ENCODE measurements around the gene SCUBE2.

SCUBE2 gene

DNA sequence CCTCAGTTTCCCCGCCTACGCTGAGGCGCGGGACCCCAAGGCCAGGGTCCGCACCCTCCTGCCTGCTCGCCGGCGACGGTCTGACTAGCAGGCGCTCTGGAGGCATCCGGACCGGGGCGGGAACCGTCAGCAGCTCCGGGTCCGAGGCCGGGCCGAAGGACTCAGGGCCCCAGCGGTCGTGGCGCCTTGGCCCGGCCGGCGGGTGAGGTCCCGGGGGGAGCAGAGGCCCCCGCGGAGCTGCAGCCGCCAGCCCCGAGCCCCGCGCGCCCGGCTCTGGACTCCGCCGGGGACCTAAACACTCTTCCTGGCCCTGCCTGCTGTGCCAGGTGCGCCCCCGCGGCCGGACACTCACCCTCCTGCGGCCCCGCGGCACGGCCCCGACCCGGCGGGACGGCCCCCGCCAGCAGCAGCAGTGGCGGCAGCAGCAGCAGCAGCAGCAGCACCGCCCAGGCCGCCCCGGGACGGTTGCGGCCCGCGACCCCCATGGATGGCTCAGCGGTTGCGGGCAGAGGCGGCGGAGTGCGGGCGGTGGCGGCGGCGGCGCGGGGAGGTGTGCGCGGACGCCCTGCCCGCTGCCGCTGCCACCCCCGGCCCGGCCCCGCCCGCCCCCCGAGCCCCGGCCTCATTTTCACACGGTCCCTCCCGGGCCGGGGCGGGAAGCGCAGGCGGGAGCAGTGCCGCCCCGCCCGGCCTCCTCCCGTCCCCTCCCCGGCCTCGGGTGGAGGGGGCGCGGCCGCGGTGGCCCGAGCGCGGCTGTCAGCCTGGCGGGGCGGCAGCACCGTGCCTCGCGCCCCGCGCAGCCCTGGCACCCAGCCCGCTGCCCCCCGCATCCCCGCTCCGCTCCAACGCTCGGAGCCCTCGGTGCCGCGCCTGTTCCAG lies at the start of gene SCUBE2:
SCUBE2 (minus strand) TSS at position 556 of the 879 bp plus-strand sequence; CDS start at position 485, 71 bp downstream.
- DNase-seq, result no peak

DNA sequence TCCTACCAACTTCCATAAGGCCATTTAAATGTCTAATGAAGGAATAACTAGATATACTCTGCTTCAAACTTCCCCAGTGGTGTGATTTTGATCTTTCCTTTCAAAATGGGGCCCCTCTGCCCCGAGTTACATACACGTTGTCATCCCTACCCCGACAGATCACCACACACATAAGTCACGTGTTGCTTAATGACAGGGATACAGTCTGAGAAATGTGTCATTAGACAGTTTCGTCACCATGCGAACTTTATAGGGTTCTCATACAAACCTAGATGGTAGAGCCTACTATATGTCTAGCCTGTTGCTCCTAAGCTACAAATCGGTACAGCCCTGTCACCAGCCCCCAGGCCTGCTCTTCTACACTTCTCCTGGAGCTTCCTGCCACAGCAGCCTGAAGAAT lies 49.8 kb upstream of the SCUBE2 start:
- DNase-seq, result no peak

DNA sequence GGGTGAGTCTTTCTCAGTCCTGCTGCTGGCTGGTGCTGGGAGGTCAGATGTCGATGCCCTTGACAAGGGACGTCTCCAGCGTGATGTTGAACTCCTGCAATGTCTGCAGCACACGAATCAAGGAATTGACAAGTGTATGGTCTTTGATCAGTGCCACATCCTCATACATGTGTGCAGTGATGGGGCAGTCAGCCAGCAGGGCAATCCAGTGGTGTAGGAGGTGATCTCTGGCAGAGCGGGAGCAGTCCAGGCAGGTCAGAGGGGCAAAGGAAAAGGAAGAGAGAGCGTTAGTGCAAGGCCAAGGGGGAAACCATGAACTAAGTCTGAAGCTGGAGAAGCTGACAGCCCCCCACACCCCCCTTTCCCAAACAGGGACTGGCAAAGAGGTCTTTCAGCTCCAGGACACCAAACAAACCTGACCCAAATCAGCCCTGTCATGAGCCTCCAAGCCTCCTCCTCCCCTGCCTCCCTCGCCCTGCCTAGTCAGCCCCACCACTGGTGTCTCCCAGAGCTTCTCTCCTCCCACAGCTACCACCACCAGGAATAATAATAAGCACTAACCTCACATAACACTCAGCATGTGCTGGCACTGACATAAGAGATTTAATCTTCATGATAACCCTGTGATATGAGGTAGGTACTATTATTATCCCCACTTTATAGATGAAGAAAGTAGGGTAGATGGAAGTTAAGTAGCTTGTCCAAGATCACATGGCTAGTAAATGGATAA lies 48.4 kb upstream of the SCUBE2 start:
- DNase-seq, result no peak

DNA sequence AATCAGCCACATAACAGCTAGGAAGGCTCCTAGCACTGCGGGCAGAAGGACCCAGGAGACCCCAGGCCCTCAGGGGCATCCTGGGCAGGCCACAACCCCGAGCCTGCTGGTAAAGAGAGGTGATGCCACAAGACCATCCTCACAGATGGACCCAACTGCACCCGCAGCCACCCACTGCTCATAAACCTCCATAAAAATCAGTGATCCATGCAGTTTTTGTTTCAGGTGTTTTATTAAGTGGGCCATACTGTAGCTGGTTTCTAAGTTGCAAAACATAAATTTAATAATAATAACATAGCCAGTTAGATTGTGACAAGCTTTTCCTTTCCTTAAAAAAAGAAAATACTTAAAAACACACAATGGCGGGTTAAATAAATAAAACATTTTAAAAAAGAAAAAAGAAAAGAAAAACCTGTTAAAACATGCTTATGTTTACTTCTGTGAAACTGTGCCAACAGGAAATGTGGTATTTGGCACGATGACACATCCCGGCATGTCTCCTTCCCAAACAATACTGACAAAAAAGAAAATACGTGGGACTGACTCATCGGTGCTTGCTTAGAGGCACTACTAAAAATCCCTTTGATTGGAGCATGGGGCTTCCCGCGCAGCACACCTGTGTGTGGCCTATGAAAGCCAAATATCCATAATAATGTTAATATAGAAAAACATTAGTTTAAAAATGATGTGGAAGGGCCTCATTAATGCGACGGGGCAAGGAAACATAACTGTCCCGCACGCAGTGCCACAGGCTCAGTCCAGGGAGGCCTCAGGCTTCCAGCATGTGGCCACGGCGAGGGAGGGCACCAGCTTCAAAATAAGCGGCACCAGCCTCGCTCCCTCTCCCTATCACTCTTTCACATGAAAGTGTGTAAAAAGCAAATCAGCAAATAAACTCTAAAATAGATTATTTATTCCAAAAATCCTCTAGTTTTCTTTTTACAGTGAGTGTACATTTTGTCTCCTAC lies 47.5 kb upstream of the SCUBE2 start:
- DNase-seq, result no peak

DNA sequence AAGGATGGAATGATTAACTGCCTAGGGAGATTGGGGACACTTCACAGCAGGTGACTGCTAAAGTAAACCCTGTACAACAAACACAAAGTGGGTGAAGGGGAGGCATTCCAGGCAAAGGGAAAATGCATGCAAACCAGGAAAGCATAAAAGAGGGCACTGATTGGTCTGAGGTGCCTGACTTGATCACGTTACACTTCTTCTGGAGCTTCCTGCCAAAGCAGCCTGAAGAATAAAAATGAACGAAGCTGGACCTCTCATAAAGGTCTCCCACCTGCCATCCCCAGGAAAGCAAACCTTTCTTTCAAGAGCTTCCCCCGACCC lies 46.7 kb upstream of the SCUBE2 start:
- no peak for DNase-seq

DNA sequence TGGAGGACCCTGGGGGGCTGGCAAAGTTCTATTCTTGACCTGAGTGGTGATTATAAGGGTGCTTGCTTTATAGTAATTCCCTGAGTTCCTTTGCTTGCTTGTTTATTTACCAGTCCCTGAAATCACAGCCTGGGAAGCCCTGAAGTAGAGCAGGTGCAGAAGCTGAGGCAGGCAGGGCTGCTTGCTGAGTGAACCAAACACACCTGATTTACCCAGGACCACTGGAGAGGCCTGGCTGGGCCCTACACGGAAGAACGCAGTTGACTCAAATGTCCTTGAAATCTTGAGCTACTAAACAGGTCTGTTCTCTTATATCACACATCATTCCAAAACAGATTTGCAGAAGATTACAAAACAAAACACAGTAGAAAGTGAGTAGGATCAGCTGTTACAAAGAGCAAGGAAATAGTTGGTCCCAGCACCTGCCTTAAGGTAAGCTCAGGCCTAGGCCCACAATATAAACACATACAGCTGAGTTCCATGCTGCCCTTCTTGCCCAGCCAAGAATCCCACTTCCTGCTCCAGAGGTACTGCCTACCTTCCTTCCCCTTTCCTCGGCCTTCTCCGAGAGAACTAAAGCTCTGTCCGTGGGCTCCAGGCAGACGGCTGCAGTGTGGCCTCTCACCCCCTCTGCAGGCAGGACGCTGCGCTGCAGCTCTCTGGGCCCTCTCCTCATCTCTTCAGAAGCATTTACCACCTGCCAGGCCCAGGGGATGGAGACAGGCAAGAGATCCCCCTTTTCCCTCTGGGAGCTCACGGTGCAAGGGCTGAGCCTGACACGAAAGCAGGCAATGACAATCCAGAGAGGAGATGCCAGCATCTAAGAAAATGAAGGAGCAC lies 46.1 kb upstream of the SCUBE2 start:
- DNase-seq, result peak in 50 of 56 donors; percentile 10 to 85 (median 49)

DNA sequence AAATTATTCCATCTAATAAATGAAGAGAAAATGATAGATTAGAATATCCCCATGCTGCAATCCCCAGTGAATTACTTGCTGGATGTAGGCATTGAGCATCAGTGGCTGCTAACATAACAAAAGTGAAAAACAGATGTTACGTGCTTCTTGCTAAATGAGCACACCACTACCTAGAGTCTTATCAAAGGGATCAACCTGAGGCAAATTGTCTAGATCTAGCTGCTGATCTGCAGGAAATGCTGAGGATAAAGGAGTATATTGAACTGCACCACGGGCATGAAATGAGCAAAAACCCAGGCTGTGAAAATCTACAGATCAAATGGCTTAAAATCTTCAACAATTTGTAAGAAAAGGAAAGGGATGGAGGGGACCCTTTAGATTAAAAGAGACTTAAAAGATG lies 45.3 kb upstream of the SCUBE2 start:
- DNase-seq, result no peak

DNA sequence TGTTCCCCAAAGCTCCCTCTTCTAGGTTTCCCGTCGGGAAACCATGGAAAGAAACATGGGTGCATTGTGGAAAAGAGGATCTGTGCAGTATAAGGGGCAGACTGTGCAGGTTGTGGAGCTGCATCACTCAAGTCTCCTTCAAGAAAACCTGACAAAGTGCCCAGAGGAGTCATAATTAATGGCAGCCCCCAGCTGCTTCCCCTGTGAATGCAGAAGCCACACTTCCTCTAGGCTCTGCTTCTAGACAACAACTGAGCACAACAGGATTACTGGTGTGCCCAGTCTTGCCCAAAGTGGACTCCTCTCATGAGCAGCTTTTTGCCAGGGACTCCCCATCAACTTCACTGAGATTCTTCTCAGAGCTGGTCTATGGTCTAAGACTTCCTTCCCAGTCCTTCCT lies 42.6 kb upstream of the SCUBE2 start:
- no peak for DNase-seq

DNA sequence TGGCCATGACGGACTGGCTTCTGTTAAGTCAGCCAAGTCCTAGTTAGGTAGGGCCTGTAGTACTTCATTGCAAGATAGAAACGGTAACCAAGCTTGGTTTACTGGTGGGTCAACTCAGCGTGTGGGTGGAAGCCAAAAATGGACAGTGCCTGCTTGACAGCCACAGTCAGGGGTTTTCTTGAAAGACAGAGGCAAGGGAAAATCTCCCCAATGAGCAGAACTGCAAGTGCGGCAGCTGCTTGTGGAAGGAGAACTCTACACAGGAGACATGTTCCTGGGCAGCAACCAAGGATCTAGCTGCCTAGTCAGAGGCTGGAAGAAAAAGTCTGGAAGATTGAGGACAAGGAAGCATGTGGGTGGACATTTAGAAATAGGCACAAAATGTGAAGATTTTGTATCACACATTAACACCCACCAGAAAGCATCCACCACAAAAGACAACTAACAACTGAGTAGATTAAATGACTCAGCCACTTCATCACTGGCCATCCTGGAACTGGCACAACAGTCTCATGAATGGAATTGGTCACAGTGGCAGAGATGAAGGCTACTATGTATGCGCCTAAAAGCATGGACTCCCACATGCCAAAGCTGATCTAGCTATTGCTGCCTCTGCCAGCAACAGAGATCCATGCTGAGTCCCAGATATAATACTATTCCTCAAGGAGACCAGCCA lies 40.9 kb upstream of the SCUBE2 start:
- DNase-seq, result peak in 6 of 56 donors; percentile 15 to 41 (median 24)

DNA sequence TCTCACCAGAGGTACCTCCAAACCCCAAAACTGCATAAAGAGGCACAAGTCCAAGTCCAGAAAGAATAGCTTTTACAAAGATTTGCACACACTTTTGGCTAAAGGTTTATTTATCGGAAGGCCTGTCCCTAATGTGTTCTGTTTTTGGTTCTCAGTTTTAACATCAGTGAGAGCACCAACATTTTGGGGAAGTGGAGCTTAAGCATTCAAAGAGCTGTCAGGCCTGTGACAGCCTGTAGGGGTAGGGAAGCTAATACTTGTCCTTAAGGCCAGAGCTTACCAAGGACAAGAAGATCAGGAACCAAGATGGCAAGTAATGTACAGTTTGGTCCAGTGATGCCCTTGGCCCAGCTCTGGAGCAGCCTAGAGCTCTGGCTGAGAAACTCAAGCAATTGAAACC lies 38.9 kb upstream of the SCUBE2 start:
- no peak for DNase-seq

DNA sequence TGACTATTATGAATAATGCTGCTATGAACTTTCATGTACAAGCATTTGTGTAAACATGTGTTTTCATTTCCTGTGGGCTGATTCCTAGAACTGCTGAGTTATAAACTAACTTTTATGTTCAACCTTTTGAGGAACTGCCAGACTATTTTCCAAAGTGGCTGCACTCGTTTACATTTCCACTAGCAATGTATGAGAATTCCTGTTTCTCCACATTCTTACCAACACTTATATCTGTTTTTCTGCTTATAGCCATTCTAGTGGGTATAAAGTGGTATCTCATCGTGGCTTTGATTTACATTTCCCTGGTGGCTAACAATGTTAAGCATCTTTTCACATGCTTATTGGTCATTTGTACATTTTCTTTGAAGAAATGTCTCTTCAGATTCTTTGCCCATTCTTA lies 35.2 kb upstream of the SCUBE2 start:
- no peak for DNase-seq

DNA sequence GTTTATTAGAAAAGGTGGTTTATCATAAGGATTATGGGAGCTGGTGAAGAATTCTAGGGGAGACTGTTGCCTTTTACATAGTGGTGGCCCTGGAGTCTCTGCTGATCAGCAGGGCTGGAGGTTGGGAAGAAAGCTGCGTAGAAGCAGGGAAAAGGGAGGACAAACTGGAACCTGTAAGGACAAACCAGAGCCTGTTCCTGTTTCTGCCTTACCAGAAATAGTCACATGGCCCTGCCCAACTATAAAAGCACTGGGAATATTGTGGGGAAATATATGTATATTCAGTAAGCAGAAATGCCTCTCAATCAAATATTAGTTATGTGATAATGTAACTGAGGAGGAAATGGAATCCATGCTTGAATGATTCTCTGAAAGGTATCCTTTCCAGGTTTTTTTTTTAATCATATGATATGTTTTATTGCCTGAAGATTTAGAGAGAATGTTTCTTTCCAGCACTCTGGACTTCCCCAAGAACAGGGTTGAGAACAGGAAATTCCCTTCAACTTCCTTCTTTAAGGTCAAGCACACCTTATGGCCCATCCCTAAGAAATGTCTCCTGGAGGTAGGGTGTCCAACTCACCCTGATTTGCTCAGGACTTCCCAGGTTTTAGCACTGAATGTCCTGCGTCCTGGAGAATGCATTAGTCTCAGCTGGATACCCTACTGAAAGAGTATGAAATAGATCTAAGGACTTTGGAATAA lies 33.9 kb upstream of the SCUBE2 start:
- DNase-seq, result no peak

DNA sequence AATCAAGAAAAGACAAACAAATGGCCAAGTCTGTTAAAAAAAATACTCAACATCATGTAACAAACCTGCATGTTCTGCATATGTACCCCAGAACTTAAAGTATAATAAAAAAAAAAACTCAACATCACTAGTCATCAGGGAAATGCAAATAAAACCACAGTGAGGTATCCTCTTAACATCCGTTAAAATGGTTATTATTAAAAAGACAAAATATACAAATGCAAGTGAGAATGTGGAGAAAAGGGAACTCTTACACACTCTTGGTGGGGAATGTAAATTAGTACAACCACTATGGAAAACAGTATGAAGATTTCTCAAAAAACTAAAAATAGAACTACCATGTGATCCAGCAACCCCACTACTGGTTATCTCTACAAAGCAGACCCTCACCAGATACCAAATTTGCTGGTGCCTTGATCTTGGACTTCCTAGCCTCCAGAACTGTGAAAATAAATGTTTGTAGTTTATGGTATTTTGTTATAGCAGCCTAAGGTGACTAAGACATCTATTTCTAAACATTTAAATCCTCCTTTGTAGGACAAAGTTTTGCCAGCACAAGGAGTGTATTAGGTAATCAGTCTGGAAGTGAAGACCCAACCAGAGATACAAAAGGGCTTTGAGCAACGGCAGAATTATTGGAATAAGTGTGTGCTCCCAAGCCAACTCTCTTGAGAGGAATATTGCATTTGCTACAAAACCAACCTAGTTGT lies 32.4 kb upstream of the SCUBE2 start:
- no peak for DNase-seq

DNA sequence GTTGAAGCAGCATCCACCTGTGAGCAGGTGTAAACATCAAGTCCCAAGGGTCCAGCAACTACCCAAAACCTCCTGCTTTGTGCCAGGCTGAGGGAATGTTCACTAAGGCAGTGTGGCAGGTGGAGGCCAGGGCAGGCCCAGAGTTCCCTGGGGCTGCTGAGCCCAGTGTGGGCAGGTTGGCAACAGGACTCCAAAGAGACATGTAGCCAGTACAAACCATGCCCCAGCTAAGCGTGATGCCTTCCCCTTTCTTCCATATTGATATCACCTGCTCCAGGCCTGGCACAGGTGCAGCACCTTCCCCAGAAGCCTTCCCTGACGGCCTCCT lies 30.0 kb upstream of the SCUBE2 start:
- no peak for DNase-seq

DNA sequence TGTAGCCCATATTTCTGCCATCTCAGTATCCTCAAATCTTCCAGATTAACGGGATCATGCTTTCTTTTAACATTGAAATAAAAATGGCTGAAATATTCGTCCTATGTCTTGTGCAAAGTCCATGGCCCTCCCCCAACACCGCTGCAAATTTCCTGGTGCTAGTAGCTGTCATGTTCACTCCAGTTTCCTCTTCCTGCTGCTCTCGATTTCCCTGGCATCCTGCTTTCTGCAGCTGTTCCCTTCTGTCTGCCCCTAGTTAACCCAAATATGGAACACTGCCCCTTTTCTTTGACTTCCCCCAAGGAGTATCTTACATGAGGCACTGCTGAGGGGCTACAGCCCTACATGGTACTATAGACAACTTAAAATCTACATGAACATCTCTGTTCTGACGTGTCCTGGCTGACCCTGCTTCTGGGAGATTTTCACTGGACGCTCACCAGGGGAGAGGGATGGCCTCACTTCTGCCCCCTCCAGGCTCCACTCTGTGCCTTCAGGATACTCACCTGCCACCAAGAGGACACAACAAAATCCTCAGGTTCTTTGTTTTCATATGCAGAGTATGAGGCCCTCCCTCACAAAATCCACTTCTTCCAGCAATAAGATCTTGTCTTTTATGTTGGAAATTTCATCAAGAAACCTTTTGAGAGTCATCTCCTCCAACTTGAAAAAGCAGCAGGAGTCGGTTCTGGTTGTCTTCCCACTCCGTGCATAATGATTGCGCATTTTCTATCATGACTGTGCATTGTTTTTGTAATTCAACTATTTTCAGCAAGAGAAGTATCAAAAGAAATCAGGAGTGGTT lies 29.5 kb upstream of the SCUBE2 start:
- no peak for DNase-seq

DNA sequence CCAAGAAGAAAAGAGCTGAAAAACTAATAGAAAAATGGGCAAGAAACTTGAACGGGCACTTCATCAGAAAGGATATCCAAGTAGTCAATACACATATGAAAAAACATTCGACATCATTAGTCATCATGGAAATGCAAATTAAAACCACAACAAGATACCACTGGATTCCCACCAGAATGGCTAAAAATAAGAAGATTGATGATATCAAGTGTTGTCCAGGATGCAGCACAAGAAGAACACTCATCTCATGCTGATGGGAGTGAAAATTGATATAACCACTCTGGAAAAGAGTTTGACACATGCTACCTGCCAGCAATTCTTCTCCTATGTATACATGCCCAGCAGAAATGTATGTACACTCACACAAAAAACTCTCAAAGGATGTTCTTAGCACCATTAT lies 26.9 kb upstream of the SCUBE2 start:
- no peak for DNase-seq

DNA sequence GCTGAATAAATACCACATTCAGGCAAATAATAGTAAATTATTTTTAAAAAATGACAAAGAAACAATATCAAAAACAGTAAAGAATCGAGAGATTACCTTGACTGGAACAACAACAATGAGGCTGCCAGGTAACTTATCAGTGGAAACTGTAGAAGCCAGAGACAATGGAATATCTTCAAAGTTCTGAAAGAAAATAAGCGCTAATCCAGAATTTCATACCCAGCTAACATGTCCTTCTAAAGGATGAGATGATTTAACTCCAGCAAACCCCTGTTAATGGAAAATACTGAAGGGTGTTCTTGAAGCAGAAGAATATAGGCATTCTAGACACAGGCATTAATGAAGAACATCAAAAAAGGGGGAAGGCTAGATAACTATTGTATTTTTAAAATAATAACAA lies 20.7 kb upstream of the SCUBE2 start:
- DNase-seq, result no peak

All from amygdala (tissue), 56 donors.